Epithelial cell of proximal tubule (primary cell): Measurements from ENCODE around the gene OTUB1. TPM values are rescaled to one million over a fixed set of nuclear protein-coding genes. Genes with fewer than 3 reads are reported as not detected.
"Not testable (repeated sequence)": the region's sequence is repeated elsewhere in the genome, so short reads cannot be mapped to it uniquely, and the experiment has no call there.

ENCODE experiments used
- DNase-seq: peaks from one replicate; pipeline ENCODE4 v3.0.0-alpha.2; 2011; ENCODE audit warnings: low read depth
- H3K4me3 ChIP-seq: 2 replicates; pipeline ENCODE4 v1.5.1; 2011; ENCODE audit warnings: low read depth, mild to moderate bottlenecking, low read length
- total RNA-seq: library from RNA; depleted of rRNA; stranded (reverse); fragments of >200 nt; gene quantifications from 2 replicates; pipeline ENCODE4 v1.2.3, GENCODE V29; 2015
- TF ChIP-seq, protein P1 (sequence below): conservative IDR thresholded peaks from 2 replicates; pipeline ENCODE4 v1.5.1; 2012; ENCODE audit warnings: low read depth, mild to moderate bottlenecking, low read length

OTUB1 gene
- total RNA-seq, 1 donor from 2014 or later: 109 TPM

DNA sequence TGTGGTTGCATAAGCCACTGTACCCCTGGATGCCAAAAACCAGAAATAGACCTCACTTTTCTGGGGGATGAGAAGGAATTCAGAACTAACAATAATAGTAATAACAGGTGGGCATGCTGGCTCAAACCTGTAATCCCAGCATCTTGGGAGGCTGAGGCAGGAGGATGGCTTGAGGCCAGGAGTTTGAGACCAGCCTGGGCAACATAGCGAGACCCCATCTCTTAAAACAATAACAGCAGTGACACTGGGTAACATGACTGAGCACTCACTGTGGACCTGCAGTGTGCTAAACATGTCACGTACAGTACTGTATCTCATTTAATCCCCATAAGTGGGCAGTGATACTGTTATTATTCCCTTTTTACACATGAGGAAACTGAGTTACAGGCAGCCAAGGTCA lies 59.5 kb downstream of the OTUB1 start:
- TF ChIP-seq, protein P1, sequence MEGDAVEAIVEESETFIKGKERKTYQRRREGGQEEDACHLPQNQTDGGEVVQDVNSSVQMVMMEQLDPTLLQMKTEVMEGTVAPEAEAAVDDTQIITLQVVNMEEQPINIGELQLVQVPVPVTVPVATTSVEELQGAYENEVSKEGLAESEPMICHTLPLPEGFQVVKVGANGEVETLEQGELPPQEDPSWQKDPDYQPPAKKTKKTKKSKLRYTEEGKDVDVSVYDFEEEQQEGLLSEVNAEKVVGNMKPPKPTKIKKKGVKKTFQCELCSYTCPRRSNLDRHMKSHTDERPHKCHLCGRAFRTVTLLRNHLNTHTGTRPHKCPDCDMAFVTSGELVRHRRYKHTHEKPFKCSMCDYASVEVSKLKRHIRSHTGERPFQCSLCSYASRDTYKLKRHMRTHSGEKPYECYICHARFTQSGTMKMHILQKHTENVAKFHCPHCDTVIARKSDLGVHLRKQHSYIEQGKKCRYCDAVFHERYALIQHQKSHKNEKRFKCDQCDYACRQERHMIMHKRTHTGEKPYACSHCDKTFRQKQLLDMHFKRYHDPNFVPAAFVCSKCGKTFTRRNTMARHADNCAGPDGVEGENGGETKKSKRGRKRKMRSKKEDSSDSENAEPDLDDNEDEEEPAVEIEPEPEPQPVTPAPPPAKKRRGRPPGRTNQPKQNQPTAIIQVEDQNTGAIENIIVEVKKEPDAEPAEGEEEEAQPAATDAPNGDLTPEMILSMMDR: no peak
- no peak overlapping the region for H3K4me3 ChIP-seq
- DNase-seq: no peak

DNA sequence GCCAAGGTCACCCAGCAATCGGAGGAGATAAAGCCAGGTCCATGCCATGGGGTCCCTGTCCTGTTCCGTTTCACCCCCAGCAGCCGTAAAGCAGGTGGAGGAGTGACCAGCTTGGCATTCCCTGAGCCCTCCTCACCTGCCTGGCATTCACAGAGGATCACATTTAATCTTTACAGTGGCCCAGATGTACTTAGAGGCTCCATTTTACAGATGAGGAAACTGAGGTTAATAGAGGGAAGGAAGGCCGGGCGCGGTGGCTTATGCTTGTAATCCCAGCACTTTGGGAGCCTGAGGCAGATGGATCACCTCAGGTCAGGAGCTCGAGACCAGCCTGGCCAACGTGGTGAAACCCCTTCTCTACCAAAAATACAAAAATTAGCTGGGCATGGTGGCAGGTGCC lies 61.1 kb downstream of the OTUB1 start:
- not testable (repeated sequence) for DNase-seq, H3K4me3 ChIP-seq

Other genes starting within 250 kb of the OTUB1 start
- gene ZFTA, start 217.7 kb upstream of the OTUB1 start, total RNA-seq: 12.7 and 17.4 TPM in 2 replicates
- 50.9 and 57.4 TPM in 2 replicates for gene SPINDOC, start 173.0 kb upstream of the OTUB1 start, total RNA-seq
- gene MARK2, start 147.3 kb upstream of the OTUB1 start, total RNA-seq: 33.6 and 36.2 TPM in 2 replicates
- gene RCOR2, start 69.3 kb upstream of the OTUB1 start, total RNA-seq: 3.1 and 4.8 TPM in 2 replicates
- 17.6 and 19.4 TPM in 2 replicates for gene NAA40, start 47.4 kb upstream of the OTUB1 start, total RNA-seq
- 539 and 593 TPM in 2 replicates for gene COX8A, start 11.8 kb upstream of the OTUB1 start, total RNA-seq
- gene FLRT1, start 49.5 kb downstream of the OTUB1 start, total RNA-seq: not detected in 2 replicates
- gene MACROD1, start 179.7 kb downstream of the OTUB1 start, total RNA-seq: 18.7 and 27.8 TPM in 2 replicates
- gene STIP1, start 199.7 kb downstream of the OTUB1 start, total RNA-seq: 275 and 315 TPM in 2 replicates
- 0.29 and 2.8 TPM in 2 replicates for gene FERMT3, start 220.3 kb downstream of the OTUB1 start, total RNA-seq
- 63.3 and 98.1 TPM in 2 replicates for gene TRPT1, start 239.7 kb downstream of the OTUB1 start, total RNA-seq
- 69.2 and 91.9 TPM in 2 replicates for gene NUDT22, start 239.8 kb downstream of the OTUB1 start, total RNA-seq
- 12.5 and 17.6 TPM in 2 replicates for gene DNAJC4, start 244.1 kb downstream of the OTUB1 start, total RNA-seq
- 15.6 and 25.7 TPM in 2 replicates for gene VEGFB, start 248.1 kb downstream of the OTUB1 start, total RNA-seq